ENCODE results near the gene COL2A1. TPM values are rescaled to one million over a fixed set of nuclear protein-coding genes. Genes with fewer than 3 reads are reported as not detected.
A peak's percentile ranks its signal among the peaks of the same experiment; 100 is the strongest.

The COL2A1 gene
- polyA plus RNA-seq, 1 donor from 2014 or later, result not detected

DNA sequence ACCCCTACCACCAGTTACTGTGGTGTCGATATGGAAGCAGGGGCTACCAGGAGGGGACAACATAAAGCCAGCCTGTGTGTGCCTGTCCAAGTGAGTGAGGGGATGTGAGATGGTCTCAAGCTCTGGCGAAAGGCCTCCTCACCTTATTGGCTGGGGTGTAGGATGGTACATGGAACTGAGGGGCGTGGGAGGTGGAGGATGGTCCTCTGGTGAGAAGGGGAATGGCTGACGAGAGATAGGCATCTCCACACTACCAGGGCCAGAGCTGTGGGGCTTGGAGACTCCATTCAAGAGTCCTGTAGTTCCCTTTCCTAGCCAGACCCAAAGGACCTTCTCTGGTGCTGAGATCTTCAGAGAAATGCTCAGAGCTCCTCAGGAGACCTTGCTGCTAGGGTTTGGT lies 32.5 kb upstream of the COL2A1 start:
- Mint-ChIP-seq H3K9me3 (no peaks in the 10 kb centered on the region), H3K4me1 (peaks cover 13 to 14% (median 13%) of the 10 kb centered on the region in 3 donors), H3K27me3 (peaks cover 1% of the 10 kb centered on the region), H3K27ac (no peak overlapping the region), H3K4me3 (no peak overlapping the region), H3K36me3 (no peaks in the 10 kb centered on the region)

DNA sequence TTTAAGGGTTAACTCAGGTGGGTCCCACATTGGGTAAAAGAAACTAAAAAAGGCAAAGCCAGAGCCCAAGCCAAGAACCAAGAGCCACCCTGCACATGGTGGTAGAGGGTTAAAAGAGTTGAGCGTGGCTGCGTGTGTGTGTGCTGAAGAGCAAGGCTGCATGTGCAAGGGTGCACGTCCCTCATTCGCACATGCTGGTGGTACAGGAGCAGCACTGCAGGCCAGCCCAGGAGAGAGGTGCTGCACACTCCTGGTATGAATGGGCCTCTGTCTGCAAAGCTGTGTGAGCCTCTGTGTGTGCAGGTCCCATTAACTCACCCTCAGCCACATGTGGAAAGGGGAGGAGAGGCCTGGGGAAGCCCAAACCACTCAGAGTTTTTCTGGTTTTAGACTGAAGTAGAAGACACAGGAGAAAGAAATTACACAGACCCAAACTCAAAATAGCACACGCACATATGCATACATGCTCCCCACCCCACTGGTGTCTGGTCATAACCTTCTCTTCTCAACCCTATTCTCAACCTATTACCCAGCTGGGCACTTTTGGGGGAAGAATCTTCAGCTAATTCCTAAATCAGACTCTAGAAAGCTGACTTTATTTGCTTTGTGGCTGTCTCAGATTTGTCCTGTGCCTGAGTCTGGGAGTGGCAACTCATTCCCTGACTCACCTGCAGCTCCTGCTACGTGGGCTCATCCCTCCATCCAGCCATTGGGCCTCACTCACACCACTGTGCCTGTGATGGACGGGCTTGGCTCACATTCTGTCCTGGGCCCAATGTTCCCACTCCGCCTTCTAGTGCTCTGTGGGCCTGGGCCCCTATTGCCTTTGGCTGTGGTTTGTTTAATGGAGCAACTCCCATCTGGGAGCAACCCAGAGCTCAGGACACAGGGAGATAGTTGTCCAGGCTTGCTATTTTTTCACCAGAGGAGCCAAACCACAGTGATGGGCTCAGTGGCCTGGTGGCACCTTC lies 30.8 kb upstream of the COL2A1 start:
- Mint-ChIP-seq H3K9me3 (no peaks in the 10 kb centered on the region), H3K4me1 (peaks cover 13 to 14% (median 13%) of the 10 kb centered on the region in 3 donors), H3K4me3 (no peak overlapping the region), H3K36me3 (no peaks in the 10 kb centered on the region), H3K27me3 (peaks cover 1% of the 10 kb centered on the region), H3K27ac (no peak overlapping the region)

DNA sequence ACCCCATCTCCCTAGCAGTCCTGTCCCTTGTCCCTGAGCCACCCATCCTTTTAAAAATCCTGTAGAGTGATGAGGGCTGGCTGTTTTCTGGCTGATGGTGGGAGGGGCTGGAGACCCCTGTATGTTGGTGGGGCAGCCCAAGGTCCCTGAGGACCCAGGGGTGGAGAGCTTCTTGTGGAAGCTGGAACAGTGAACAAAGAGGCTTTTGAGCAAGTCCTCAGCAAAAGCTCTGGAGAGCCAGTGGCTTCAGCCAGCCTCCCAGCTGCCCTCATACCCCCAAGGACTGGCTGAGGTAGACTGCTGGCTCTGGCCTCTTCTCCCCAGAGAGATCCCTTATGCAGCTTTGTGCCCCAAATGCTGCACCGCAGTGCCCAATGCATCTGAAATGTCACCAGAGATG lies 29.2 kb upstream of the COL2A1 start:
- Mint-ChIP-seq H3K36me3 (no peaks in the 10 kb centered on the region), H3K27me3 (peaks cover 1% of the 10 kb centered on the region)

DNA sequence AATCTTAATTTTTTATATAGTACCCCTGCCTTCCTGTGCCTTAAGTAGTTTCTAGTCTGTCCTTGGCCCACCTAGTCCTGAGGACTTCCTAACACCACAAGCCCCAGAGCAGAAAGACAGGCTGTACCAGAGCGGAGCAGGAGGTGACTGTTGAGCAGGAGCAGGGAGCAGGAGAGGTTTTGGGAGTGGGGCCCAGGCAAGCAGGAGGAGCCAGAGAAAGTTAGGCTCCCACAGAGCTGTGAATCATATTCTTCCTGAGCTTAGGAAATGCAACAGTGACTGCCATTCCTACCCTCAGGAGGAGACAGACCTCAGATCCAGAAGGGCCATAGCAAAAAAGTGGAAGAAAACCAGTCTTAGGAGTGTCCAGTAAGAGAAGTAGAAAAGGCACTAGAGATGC lies 28.3 kb upstream of the COL2A1 start:
- Mint-ChIP-seq H3K27ac (no peak overlapping the region), H3K27me3 (peaks cover 1% of the 10 kb centered on the region), H3K9me3 (no peaks in the 10 kb centered on the region), H3K4me1 (no peaks in the 10 kb centered on the region), H3K4me3 (no peak overlapping the region), H3K36me3 (no peaks in the 10 kb centered on the region)

More for the DNA sequence above, 29.2 kb upstream of the COL2A1 start:
- peaks cover 6 to 8% (median 7%) of the 10 kb centered on the region in 3 donors for H3K4me1 Mint-ChIP-seq
- H3K27ac Mint-ChIP-seq, result no peak overlapping the region
- H3K4me3 Mint-ChIP-seq, result no peak overlapping the region
- H3K9me3 Mint-ChIP-seq, result no peaks in the 10 kb centered on the region

DNA sequence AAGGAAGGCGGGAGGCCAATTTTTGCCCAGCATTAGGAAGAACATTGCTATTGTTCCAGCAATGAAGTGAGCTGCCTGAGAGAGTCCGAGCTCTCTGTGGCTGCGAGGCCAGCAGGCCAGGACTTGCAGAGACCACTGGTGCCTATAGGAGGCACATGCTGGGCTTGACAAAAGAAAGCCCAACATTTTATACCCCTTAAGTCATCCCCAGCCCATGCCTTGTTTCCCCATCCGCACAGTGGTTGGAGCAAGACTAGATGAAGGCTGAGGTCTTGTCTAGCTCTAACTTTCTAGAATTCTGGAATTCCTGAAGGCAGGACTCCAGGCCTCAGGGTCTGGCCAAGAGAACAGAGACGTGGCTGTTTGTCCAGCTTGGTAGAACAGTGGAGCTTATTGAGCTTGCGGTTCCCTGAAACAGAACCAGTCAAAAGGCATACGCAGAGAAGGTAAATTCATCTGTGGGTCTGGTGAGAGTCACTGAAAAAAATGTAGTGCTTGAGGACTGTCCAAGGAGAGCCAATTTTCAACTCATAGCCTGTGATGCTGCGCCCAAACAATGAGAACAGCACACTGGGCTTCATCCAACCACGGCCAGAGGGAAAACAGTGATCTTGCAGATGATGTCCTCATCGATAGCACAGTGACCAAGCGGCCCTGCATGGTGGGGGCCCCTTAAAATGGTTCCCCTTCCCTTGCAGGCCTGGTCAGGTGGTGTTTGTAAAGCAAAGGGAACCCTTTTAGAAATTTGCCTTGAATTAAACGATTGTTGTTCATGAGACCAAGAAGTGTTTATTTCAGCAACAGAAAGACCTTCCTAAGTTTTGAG lies 27.1 kb upstream of the COL2A1 start:
- Mint-ChIP-seq H3K9me3 (no peaks in the 10 kb centered on the region), H3K27ac (no peak overlapping the region), H3K4me1 (no peaks in the 10 kb centered on the region)

DNA sequence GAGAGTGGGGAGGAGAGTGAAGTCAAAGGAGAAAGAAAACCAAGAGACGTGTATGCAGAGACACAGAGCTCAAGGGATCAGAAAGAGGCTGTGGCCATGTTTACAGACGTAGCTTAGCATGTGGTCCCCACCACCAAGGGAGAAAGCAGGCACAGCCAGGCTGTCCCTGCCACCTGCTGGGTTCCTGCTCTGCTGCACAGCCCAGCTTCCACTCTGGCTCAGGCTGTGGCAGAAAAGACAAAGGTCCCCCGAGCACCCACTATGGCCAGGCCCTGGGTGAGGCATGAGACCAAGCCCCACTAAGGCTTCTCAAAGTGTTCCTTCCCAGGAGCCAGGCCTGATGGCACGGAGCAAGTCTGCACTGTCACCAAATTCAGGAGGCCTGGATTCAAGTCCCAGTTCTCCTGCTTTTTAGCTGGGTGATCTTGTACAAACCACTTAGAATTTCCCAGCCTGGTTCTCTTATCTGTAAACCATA lies 25.9 kb upstream of the COL2A1 start:
- H3K36me3 Mint-ChIP-seq, result no peaks in the 10 kb centered on the region
- no peak overlapping the region for H3K4me3 Mint-ChIP-seq
- peaks cover 3% of the 10 kb centered on the region for H3K27me3 Mint-ChIP-seq
- H3K9me3 Mint-ChIP-seq, result no peaks in the 10 kb centered on the region
- H3K4me1 Mint-ChIP-seq, result no peaks in the 10 kb centered on the region
- no peak overlapping the region for H3K27ac Mint-ChIP-seq

More for the DNA sequence above, 27.1 kb upstream of the COL2A1 start:
- H3K4me3 Mint-ChIP-seq, result no peak overlapping the region
- peaks cover 3% of the 10 kb centered on the region for H3K27me3 Mint-ChIP-seq
- H3K36me3 Mint-ChIP-seq, result no peaks in the 10 kb centered on the region

DNA sequence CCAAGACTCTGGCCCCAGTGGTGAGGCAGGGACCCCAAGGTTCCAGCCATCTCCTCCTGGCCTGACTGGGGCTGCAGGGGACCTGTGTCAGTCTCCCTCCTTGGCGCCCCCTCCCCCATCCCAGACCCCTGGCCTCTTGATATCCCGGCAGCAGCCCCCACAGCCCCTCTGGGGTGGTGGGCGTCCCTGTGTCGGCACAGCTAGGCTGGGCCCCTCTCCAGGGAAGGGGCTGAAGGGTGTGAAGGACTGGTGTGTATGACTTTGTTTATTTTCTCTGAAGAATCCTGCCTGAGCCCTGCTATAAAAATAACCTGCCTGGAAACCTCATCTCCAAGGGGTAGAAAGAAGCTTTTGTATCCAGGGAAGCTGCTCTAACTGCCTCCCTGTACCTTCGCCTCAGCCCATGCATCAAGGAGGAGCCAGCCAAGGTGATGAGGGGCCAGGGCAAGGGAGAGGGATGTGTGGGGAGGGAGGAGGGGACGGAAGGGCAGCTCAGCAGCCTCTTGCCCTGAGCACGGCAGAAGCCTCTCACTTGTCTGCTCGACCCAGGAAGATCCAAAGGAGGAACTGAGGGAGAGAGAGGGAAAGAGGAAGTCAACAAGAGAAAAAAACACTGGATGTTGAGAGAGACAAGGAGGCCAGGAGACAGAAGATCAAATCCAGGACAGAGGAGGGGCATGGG lies 25.4 kb upstream of the COL2A1 start:
- Mint-ChIP-seq H3K27me3 (peaks cover 3% of the 10 kb centered on the region), H3K27ac (no peak overlapping the region), H3K4me1 (no peaks in the 10 kb centered on the region), H3K4me3 (no peak overlapping the region), H3K9me3 (no peaks in the 10 kb centered on the region), H3K36me3 (no peaks in the 10 kb centered on the region)

DNA sequence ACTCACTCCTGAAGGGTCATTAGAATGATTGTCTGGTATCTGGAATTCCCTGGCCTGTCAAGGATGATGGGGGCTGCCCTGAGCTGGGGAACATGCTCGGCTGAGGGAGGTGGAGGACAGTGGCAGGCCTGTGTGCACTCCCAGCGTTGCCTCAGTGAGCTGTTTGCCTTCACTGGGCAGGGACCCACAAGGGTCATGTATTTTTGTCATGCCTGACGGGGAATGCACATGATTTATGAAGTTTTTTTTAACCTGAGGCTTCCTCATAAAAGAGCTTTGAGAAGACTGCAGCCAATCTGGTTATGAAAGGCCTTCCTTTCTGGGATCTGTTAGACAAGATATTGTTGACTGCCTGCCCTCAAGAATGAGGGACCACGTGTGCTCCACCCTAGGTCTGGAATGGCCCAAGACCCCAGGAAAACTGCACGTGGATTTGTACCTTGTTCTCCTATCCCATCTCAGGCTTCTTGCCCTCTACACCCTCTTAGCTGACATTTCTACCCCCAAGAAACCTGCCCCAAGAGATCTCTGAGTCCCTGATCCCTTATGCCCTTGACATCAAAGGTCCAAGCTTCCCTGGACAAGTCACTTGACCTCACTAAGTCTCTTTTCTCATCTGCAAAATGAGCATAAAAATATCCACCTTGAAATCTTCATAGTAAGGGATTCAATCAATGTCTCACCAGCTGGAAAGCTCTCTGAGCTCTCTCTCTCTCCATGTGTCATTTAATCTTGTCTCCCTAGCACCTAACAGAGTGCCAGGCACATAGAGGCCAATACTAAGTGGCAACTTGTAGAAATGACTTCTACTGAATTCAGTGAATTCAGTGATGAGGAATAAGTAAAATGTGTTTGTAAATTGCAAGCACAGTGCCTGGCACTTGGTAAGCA lies 24.5 kb upstream of the COL2A1 start:
- Mint-ChIP-seq H3K9me3 (no peaks in the 10 kb centered on the region), H3K4me1 (no peaks in the 10 kb centered on the region), H3K27me3 (peaks cover 4% of the 10 kb centered on the region), H3K27ac (peak overlapping the region in 1 of 3 donors; percentile 11), H3K36me3 (no peaks in the 10 kb centered on the region), H3K4me3 (no peak overlapping the region)

DNA sequence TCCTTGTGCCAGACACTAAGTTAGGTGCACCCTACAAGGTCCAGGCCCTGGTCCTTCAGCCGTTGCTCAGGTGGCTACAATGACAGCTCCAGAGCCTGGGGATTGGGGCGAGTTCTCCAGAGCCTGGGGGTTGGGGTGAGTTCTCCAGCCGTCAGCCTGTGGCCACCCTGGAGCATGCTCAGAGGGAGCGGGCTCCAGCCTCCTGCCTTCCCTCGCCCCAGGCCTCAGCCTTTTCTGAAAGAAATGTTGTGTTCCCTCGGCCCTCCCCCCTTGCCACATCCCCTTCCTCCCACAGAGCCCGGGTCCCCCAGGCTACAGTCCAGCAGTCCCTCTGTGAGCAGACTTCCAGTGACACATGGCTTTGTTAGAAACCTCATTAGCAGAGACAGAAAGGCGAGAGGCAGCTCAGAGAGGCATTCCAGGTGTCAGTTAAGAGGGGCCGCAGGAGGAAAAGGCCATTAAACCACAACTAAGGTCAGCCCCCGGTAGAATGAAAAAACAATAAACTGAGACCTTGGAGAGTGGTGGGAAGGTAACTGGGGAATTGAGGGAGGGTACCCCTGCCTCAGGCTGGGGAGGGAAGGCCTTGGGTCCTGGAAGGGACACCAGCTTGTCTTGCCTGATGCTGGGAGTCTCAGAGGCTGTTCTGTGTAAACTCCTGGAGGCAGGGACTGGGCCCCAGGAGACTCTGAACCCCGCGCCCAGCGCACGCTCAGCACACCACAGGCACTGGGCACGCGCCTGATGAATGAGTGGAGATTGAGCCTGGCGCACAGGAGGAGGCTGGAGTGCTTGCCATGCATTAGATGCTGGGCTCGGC lies 23.1 kb upstream of the COL2A1 start:
- Mint-ChIP-seq H3K27me3 (peaks cover 5% of the 10 kb centered on the region), H3K9me3 (no peaks in the 10 kb centered on the region), H3K36me3 (no peaks in the 10 kb centered on the region), H3K4me3 (no peak overlapping the region), H3K27ac (no peak overlapping the region), H3K4me1 (no peaks in the 10 kb centered on the region)

DNA sequence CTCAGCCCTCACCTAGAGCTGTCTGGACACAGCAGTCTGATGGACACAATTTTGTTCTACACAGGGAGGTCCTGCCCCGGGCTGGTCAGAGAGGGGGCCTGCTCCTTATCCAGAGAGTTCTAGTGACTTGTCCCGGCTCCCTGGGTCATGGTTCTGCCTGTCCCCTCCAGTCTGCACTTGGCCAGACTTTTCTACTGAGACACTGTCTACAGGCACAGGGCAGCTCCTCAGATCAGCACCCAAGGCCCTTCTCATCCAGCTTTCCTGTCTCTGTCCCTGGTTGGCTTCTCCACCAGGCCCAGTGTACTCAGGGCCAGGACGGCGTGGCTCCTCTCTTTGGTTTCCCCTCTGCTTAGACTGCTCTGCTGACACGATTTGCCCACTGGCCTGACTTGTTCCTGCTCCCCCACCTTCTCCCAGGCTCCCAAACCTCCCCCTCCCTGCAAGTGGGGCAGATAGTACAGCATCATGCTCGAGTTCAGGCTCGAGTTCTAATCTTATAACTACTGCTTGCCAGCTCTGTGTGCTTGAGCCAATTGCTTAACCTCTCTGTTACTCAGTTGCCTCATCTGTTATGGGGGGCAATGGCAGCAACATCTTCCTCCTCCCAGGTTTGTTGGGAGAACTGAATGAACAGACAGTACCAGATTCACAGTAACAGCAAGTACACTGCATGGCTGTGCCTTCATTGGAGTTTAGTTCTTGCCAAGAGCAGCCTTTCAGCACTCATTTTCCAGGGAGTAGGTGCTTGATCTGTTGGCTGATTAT lies 22.0 kb upstream of the COL2A1 start:
- no peak overlapping the region for H3K27ac Mint-ChIP-seq
- H3K27me3 Mint-ChIP-seq, result peaks cover 11% of the 10 kb centered on the region
- H3K36me3 Mint-ChIP-seq, result no peaks in the 10 kb centered on the region
- H3K4me3 Mint-ChIP-seq, result no peak overlapping the region
- peaks cover 0 to 2% (median 0%) of the 10 kb centered on the region in 3 donors for H3K4me1 Mint-ChIP-seq
- H3K9me3 Mint-ChIP-seq, result no peaks in the 10 kb centered on the region

DNA sequence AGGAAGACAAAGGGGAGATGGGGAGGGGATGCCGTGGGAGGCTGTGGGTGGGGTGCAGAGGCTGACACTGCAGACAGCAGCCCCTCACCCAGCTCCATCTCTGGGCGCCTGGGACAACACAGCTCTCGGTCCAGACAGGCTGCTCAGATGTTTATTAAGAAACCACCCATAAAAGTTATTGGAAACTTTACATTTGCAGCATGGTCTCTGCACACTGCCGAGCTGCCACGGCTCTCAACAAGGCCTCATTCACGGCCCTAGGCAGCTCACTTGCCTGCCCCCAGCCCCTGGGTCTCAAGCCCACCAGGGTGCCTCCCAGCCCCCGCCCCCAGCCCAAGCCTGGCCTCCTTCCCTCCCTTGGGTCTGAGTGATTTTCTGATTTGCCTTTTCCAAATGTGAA lies 21.0 kb upstream of the COL2A1 start:
- Mint-ChIP-seq H3K9me3 (no peaks in the 10 kb centered on the region), H3K36me3 (no peaks in the 10 kb centered on the region), H3K4me1 (peaks cover 0 to 2% (median 0%) of the 10 kb centered on the region in 3 donors), H3K27ac (no peak overlapping the region), H3K27me3 (peaks cover 16% of the 10 kb centered on the region), H3K4me3 (no peak overlapping the region)

DNA sequence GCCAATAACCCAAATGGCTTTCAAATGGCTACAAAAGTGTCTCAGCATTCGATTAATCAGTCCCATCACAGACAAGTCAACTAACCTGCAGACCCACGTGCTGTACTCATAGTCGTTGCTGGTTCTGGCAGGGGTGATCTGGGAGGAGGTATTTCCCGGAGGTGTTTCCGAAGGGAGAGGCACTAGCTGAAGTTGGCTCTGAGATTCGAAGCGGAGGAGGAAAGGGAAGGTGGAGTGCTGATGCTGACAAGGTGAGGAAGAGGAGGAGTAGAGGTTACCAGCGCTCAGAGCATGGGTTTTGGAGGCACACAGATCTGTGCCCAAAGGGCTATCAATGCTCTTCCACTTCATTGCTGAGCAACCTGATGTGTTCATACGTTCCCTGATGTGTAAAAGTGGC lies 20.5 kb upstream of the COL2A1 start:
- H3K27ac Mint-ChIP-seq, result no peak overlapping the region
- peaks cover 16% of the 10 kb centered on the region for H3K27me3 Mint-ChIP-seq
- peaks cover 0 to 2% (median 0%) of the 10 kb centered on the region in 3 donors for H3K4me1 Mint-ChIP-seq
- H3K9me3 Mint-ChIP-seq, result no peaks in the 10 kb centered on the region
- no peaks in the 10 kb centered on the region for H3K36me3 Mint-ChIP-seq
- H3K4me3 Mint-ChIP-seq, result no peak overlapping the region

DNA sequence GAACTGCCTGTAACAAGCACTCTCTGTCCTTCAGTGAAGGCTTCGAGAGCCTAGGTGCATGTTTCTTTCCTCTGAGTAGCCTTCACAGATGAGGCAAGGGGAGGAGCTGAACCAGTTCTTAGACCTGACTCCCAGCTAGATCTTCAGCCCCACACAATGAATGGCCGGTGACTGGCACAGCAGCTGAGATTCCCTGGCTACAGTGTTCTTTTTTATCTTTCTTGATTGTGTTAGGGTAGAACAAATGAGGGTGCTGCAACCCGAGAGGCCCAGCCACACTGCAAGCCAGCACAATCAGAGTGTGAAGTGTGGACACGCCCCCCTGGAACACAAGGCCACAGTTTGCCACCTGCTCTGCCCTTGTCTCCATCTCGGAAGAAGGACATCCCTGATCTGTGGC lies 19.1 kb upstream of the COL2A1 start:
- H3K27ac Mint-ChIP-seq, result peak overlapping the region in 1 of 3 donors; percentile 36
- no peaks in the 10 kb centered on the region for H3K9me3 Mint-ChIP-seq
- H3K27me3 Mint-ChIP-seq, result peaks cover 18% of the 10 kb centered on the region
- H3K4me3 Mint-ChIP-seq, result no peak overlapping the region
- H3K36me3 Mint-ChIP-seq, result no peaks in the 10 kb centered on the region
- H3K4me1 Mint-ChIP-seq, result peaks cover 0 to 2% (median 0%) of the 10 kb centered on the region in 3 donors
